NT2/D1 (cell line): ENCODE results near the gene HOTAIR.

Experiments
- DNase-seq: peaks from one replicate; pipeline ENCODE4 v3.0.0-alpha.2; 2011; ENCODE audit warnings: low read depth, low spot score
- H3K27me3 ChIP-seq: 2 replicates; pipeline ENCODE4 v1.6.0; 2011; ENCODE audit warnings: mild to moderate bottlenecking; ENCODE audit not compliant: insufficient read length, insufficient read depth
- H3K36me3 ChIP-seq: 2 replicates; pipeline ENCODE4 v1.6.1; 2011; ENCODE audit warnings: mild to moderate bottlenecking, low read length, mixed read lengths; ENCODE audit not compliant: insufficient read depth, insufficient read length
- H3K4me1 ChIP-seq: 2 replicates; pipeline ENCODE4 v1.5.1; 2011; ENCODE audit not compliant: insufficient read depth, insufficient read length
- H3K4me3 ChIP-seq: 2 replicates; pipeline ENCODE4 v1.5.1; 2011; ENCODE audit warnings: low read depth; ENCODE audit not compliant: insufficient read length
- H3K9ac ChIP-seq: 2 replicates; pipeline ENCODE4 v1.6.0; 2011; ENCODE audit warnings: low read depth; ENCODE audit not compliant: insufficient read length
- H3K9me3 ChIP-seq: 2 replicates; pipeline ENCODE4 v1.5.1; 2011; ENCODE audit warnings: mild to moderate bottlenecking, low read length; ENCODE audit not compliant: insufficient read depth
- SUZ12 ChIP-seq: IDR thresholded peaks from 2 replicates; pipeline ENCODE4 v1.6.1; 2011; ENCODE audit not compliant: insufficient read length, insufficient read depth; ENCODE audit errors: extremely low read depth
- YY1 ChIP-seq: IDR thresholded peaks from 2 replicates; pipeline ENCODE4 v1.6.1; 2011; ENCODE audit not compliant: insufficient read length, insufficient read depth
- ZNF274 ChIP-seq: IDR thresholded peaks from 2 replicates; pipeline ENCODE4 v1.6.1; 2011; ENCODE audit warnings: mild to moderate bottlenecking, low read depth, low read length

Gene HOTAIR

GRCh38 chr12:53938326-53939140, 36.2 kb downstream of the HOTAIR start, which contains the start of gene HOXC13:
Gene HOXC13 (plus strand): TSS chr12:53938831. CDS start chr12:53938907, 76 bp downstream.
- H3K4me1 ChIP-seq = peaks cover 2% of the 10 kb centered on the region
- no peaks in the 10 kb centered on the region for H3K36me3 ChIP-seq
- H3K9ac ChIP-seq = peak within 1 kb of the TSS; percentile 58
- H3K27me3 ChIP-seq = peaks cover 59% of the 10 kb centered on the region
- TF ChIP-seq SUZ12 (no peak), YY1 (no peak), ZNF274 (no peak)
- H3K4me3 ChIP-seq = peak within 1 kb of the TSS; percentile 44
- peak; percentile 78 for DNase-seq
- no peaks in the 10 kb centered on the region for H3K9me3 ChIP-seq

DNA sequence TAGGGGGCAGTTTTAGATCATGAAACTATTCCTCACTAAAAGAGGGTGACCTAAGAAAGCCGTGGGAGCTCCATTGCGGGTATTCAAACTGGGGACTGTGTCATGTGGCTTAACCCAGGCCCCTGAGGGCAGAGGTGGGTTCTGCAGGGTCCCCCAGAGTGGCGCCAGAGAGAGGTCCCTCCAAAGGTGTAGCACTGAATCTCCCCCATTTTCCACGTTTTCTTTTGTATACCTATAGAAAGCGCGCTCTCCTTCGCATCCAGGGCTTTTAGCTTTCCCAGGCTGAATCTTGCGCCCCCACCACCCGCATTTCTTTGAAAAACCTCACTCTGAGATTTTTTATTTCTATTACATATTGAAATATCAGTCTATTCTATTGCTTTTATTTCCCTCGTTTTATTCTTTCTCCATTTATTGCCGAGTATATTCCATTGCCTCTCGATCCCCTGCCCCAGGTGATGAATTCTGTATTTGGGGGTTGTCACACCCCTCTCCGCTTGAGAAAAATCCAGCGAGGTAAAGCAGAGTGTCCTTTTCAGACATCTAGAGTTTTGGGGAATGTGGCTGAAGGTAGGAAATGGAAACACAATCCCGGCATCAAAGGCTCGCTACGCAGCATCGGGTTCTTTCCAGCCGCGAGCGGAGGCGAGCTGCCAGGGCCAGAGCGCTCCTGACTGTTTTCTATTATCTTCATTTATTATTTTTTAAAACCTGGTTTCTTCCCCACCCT, 37.0 kb downstream of the HOTAIR start:
- peaks cover 59% of the 10 kb centered on the region for H3K27me3 ChIP-seq

DNA sequence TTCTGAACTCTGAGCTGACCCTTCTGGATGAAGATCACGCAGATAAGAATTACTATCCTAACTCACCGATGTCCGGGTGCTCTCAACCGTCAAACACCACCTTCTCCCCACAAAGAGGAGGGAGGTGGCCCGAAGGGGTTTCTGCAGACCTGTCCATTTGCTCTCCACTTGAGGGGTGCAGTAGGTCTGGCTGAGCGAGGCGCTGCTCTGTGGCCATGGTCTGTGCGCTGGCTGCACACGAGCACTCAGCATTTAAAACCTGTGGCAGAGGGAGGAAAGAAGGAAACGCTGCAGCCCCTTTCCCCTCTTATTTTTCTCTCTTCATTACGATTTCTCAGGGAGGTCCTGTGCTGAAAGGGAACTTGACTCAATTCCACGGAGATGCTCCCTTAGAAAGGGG, 37.7 kb downstream of the HOTAIR start:
- Histone ChIP-seq H3K27me3 (peaks cover 64% of the 10 kb centered on the region), H3K9ac (no peak overlapping the region), H3K36me3 (no peaks in the 10 kb centered on the region), H3K4me3 (no peak overlapping the region), H3K4me1 (peaks cover 2% of the 10 kb centered on the region), H3K9me3 (no peaks in the 10 kb centered on the region)
- TF ChIP-seq SUZ12 (no peak), ZNF274 (no peak), YY1 (no peak)
- no peak for DNase-seq

More for the DNA sequence above, 37.0 kb downstream of the HOTAIR start:
- TF ChIP-seq SUZ12 = no peak
- no peak for TF ChIP-seq YY1
- no peak for TF ChIP-seq ZNF274
- Histone ChIP-seq H3K4me3 (peak overlapping the region; percentile 17), H3K36me3 (no peaks in the 10 kb centered on the region), H3K4me1 (peaks cover 2% of the 10 kb centered on the region), H3K9me3 (no peaks in the 10 kb centered on the region), H3K9ac (no peak overlapping the region)
- DNase-seq = no peak

- Histone ChIP-seq H3K27me3 (peaks cover 64% of the 10 kb centered on the region), H3K9me3 (no peaks in the 10 kb centered on the region), H3K4me3 (no peak overlapping the region), H3K36me3 (no peaks in the 10 kb centered on the region), H3K4me1 (peaks cover 2% of the 10 kb centered on the region), H3K9ac (no peak overlapping the region)
- no peak for DNase-seq
- no peak for TF ChIP-seq YY1
- no peak for TF ChIP-seq ZNF274
- no peak for TF ChIP-seq SUZ12
Measured at GRCh38 chr12:53935383-53936341, 39.1 kb downstream of the HOTAIR start.

- H3K9me3 ChIP-seq = no peaks in the 10 kb centered on the region
- H3K4me1 ChIP-seq = peaks cover 2% of the 10 kb centered on the region
- no peak overlapping the region for H3K9ac ChIP-seq
- no peaks in the 10 kb centered on the region for H3K36me3 ChIP-seq
- H3K27me3 ChIP-seq = peaks cover 72% of the 10 kb centered on the region
- no peak for TF ChIP-seq SUZ12
- TF ChIP-seq YY1 = no peak
- TF ChIP-seq ZNF274 = no peak
- DNase-seq = no peak
- H3K4me3 ChIP-seq = no peak overlapping the region
Measured at GRCh38 chr12:53932915-53933314, 41.8 kb downstream of the HOTAIR start.

GRCh38 chr12:53931844-53932581, 42.7 kb downstream of the HOTAIR start:
- no peak overlapping the region for H3K9ac ChIP-seq
- TF ChIP-seq YY1 = no peak
- no peak for TF ChIP-seq SUZ12
- TF ChIP-seq ZNF274 = no peak
- no peak overlapping the region for H3K4me3 ChIP-seq
- no peaks in the 10 kb centered on the region for H3K9me3 ChIP-seq
- no peak for DNase-seq
- H3K36me3 ChIP-seq = no peaks in the 10 kb centered on the region
- no peaks in the 10 kb centered on the region for H3K4me1 ChIP-seq
- peaks cover 72% of the 10 kb centered on the region for H3K27me3 ChIP-seq
